GM23338 (cell line): ENCODE data around the gene MR1. TPM values are rescaled to one million over a fixed set of nuclear protein-coding genes. Genes with fewer than 3 reads are reported as not detected.

Experiments used
- ATAC-seq: fragments of 200-7000 bp; cut with Tn5 transposase; 3 replicates; pipeline ENCODE4 v1.9.1; 2020
- DNase-seq: peaks from one replicate; pipeline ENCODE4 v3.0.0-alpha.2; 2015; ENCODE audit warnings: low spot score
- H2AFZ ChIP-seq: fragments of 200-600 bp; sonication (generic); 2 replicates; pipeline ENCODE4 v1.8.0; 2016; ENCODE audit warnings: antibody characterized with exemption, mild to moderate bottlenecking, moderate library complexity
- H3F3A ChIP-seq: fragments of 200-600 bp; sonication (generic); replicated peaks from 2 replicates; pipeline ENCODE4 v1.8.0; 2017; ENCODE audit warnings: antibody characterized with exemption, mixed run types, low read depth
- H3K27ac ChIP-seq: fragments of 200-600 bp; sonication (generic); 2 replicates; pipeline ENCODE4 v1.6.1; 2016; ENCODE audit warnings: low read depth
- H3K27me3 ChIP-seq: fragments of 200-600 bp; sonication (generic); 2 replicates; pipeline ENCODE4 v1.8.0; 2016; ENCODE audit warnings: mild to moderate bottlenecking, mixed run types, moderate library complexity; ENCODE audit not compliant: insufficient read depth
- H3K36me3 ChIP-seq: fragments of 200-600 bp; sonication (generic); 2 replicates; pipeline ENCODE4 v1.8.0; 2016; ENCODE audit warnings: mild to moderate bottlenecking; ENCODE audit not compliant: insufficient read depth
- H3K4me1 ChIP-seq: fragments of 200-600 bp; sonication (generic); 2 replicates; pipeline ENCODE4 v1.8.0; 2016; ENCODE audit warnings: mild to moderate bottlenecking, moderate library complexity; ENCODE audit not compliant: insufficient read depth
- H3K4me2 ChIP-seq: fragments of 200-600 bp; sonication (generic); 2 replicates; pipeline ENCODE4 v1.7.1; 2017; ENCODE audit warnings: mixed run types
- H3K4me3 ChIP-seq: fragments of 200-600 bp; sonication (generic); 2 replicates; pipeline ENCODE4 v1.6.1; 2016; ENCODE audit warnings: mixed run types
- H3K79me2 ChIP-seq: fragments of 200-600 bp; sonication (generic); replicated peaks from 2 replicates; pipeline ENCODE4 v1.8.0; 2017; ENCODE audit warnings: mild to moderate bottlenecking; ENCODE audit not compliant: insufficient read depth
- H3K9me2 ChIP-seq: fragments of 200-600 bp; sonication (generic); 2 replicates; pipeline ENCODE4 v1.8.0; 2017; ENCODE audit not compliant: insufficient read depth
- H4K20me1 ChIP-seq: fragments of 200-600 bp; sonication (generic); replicated peaks from 2 replicates; pipeline ENCODE4 v1.8.0; 2017; ENCODE audit warnings: mild to moderate bottlenecking; ENCODE audit not compliant: insufficient read depth
- H3K27ac Mint-ChIP-seq: 2 replicates; pipeline ENCODE4 v1.8.0; 2020; ENCODE audit warnings: inconsistent platforms, mild to moderate bottlenecking, moderate library complexity, mixed read lengths
- H3K27me3 Mint-ChIP-seq: 3 replicates; pipeline ENCODE4 v1.8.0; 2022; ENCODE audit warnings: low read depth, mild to moderate bottlenecking, moderate library complexity, mixed read lengths, inconsistent platforms; ENCODE audit not compliant: insufficient read depth, poor library complexity
- H3K36me3 Mint-ChIP-seq: 3 replicates; pipeline ENCODE4 v1.8.0; 2021; ENCODE audit warnings: low read depth, mild to moderate bottlenecking, inconsistent platforms, moderate library complexity, mixed read lengths
- H3K4me1 Mint-ChIP-seq: 3 replicates; pipeline ENCODE4 v1.8.0; 2020; ENCODE audit warnings: mild to moderate bottlenecking, inconsistent platforms, mixed read lengths
- H3K4me3 Mint-ChIP-seq: 3 replicates; pipeline ENCODE4 v1.8.0; 2021; ENCODE audit warnings: moderate library complexity, mild to moderate bottlenecking, inconsistent platforms, mixed read lengths
- H3K9me3 Mint-ChIP-seq: 3 replicates; pipeline ENCODE4 v1.8.0; 2020; ENCODE audit warnings: moderate library complexity, mild to moderate bottlenecking, inconsistent platforms, mixed read lengths
- CTCF ChIP-seq, 2 experiments: fragments of 200-600 bp in 1 of 2; sonication (generic) in 1 of 2; conservative IDR thresholded peaks; 2 replicates each; pipeline versions ENCODE4 v1.5.1 to v1.6.1; 2016 to 2017; ENCODE audit warnings: antibody characterized with exemption in 2 of 2, low read depth in 2 of 2, mild to moderate bottlenecking in 2 of 2, moderate library complexity in 1 of 2
- EZH2 ChIP-seq: fragments of 200-600 bp; sonication (generic); IDR thresholded peaks from one replicate; pipeline ENCODE4 v1.8.0; 2017; ENCODE audit warnings: antibody characterized with exemption, mild to moderate bottlenecking, low read depth; ENCODE audit not compliant: unreplicated experiment
- EZH2phosphoT487 ChIP-seq: fragments of 200-600 bp; sonication (generic); IDR thresholded peaks from one replicate; pipeline ENCODE4 v1.8.1; 2018; ENCODE audit warnings: antibody characterized with exemption; ENCODE audit not compliant: unreplicated experiment
- POLR2AphosphoS5 ChIP-seq: IDR thresholded peaks from 2 replicates; pipeline ENCODE4 v1.6.1; 2016; ENCODE audit warnings: antibody characterized with exemption, low read depth
- STAT1 ChIP-seq: IDR thresholded peaks from one replicate; pipeline ENCODE4 v1.6.1; 2016; ENCODE audit warnings: antibody characterized with exemption; ENCODE audit not compliant: unreplicated experiment
- ZNF114 ChIP-seq: fragments of 250-450 bp; sonication (Bioruptor Pico); IDR thresholded peaks from 2 replicates; pipeline ENCODE4 v1.5.0; 2020; ENCODE audit warnings: mild to moderate bottlenecking, moderate library complexity
- ZNF331 ChIP-seq: fragments of 250-450 bp; sonication (Bioruptor Pico); IDR thresholded peaks from 2 replicates; pipeline ENCODE4 v1.5.0; 2020; ENCODE audit warnings: low read depth, mild to moderate bottlenecking, moderate library complexity
- ZNF462 ChIP-seq: fragments of 250-450 bp; sonication (Bioruptor Pico); IDR thresholded peaks from 2 replicates; pipeline ENCODE4 v1.5.0; 2020; ENCODE audit warnings: mild to moderate bottlenecking, moderate library complexity
- polyA plus RNA-seq: library from polyadenylated mRNA; unstranded; fragments of >200 nt; fragmentation: Nextera tagmentation; extraction: Ambion mirVana; gene quantifications from 2 replicates; pipeline ENCODE4 v1.2.1, GENCODE V29; 2016
- total RNA-seq: library from RNA; depleted of rRNA; stranded (reverse); fragments of >200 nt; shearing (Covaris generic); gene quantifications from 2 replicates; pipeline ENCODE4 v1.2.3, GENCODE V29; 2014

The MR1 gene
- total and polyA plus RNA-seq, 2 experiments from 2014 or later = 0.18 TPM; not detected in 1

GRCh38 chr1:181073638-181074037 lies 39.9 kb downstream of the MR1 start:
- Mint-ChIP-seq H3K9me3 (peaks cover 2% of the 10 kb centered on the region; the same call in 2 of the 3 replicates), H3K36me3 (no peaks in the 10 kb centered on the region), H3K27me3 (peaks cover 2% of the 10 kb centered on the region), H3K4me3 (no peak overlapping the region), H3K27ac (no peak overlapping the region), H3K4me1 (peaks cover 19% of the 10 kb centered on the region)
- H3K36me3 ChIP-seq = no peaks in the 10 kb centered on the region
- no peak overlapping the region for H3K4me2 ChIP-seq
- H4K20me1 ChIP-seq = no peaks in the 10 kb centered on the region
- no peak overlapping the region for H3K4me3 ChIP-seq
- no peak for TF ChIP-seq POLR2AphosphoS5
- no peak for TF ChIP-seq EZH2
- TF ChIP-seq STAT1 = no peak
- no peaks in the 10 kb centered on the region for H3F3A ChIP-seq
- H3K27me3 ChIP-seq = no peaks in the 10 kb centered on the region
- H2AFZ ChIP-seq = peak overlapping the region; percentile 56; the same call in 1 of the 2 replicates
- no peak overlapping the region for H3K27ac ChIP-seq
- peaks cover 7% of the 10 kb centered on the region; the same call in 1 of the 2 replicates for H3K9me2 ChIP-seq
- H3K79me2 ChIP-seq = no peaks in the 10 kb centered on the region
- DNase-seq (no peak), ATAC-seq (no peak)
- peaks cover 19% of the 10 kb centered on the region for H3K4me1 ChIP-seq

GRCh38 chr1:181075766-181076350 lies 42.1 kb downstream of the MR1 start:
- no peak overlapping the region for H3K4me3 ChIP-seq
- no peak overlapping the region for H3K27ac ChIP-seq
- Mint-ChIP-seq H3K36me3 (no peaks in the 10 kb centered on the region), H3K9me3 (peaks cover 2% of the 10 kb centered on the region; the same call in 2 of the 3 replicates), H3K27ac (no peak overlapping the region; the same call in 1 of the 2 replicates), H3K4me3 (no peak overlapping the region), H3K4me1 (peaks cover 19% of the 10 kb centered on the region), H3K27me3 (peaks cover 2% of the 10 kb centered on the region)
- DNase-seq (no peak), ATAC-seq (no peak)
- H4K20me1 ChIP-seq = no peaks in the 10 kb centered on the region
- H3K4me1 ChIP-seq = peaks cover 19% of the 10 kb centered on the region
- H3K79me2 ChIP-seq = no peaks in the 10 kb centered on the region
- H3K36me3 ChIP-seq = no peaks in the 10 kb centered on the region
- H2AFZ ChIP-seq = peak overlapping the region; percentile 84
- no peaks in the 10 kb centered on the region for H3F3A ChIP-seq
- no peaks in the 10 kb centered on the region for H3K27me3 ChIP-seq
- H3K4me2 ChIP-seq = 0 out of 2 replicates have a peak overlapping the region, but pooled peaks have one; percentile 4
- H3K9me2 ChIP-seq = peaks cover 7% of the 10 kb centered on the region; the same call in 1 of the 2 replicates
- no peak for TF ChIP-seq POLR2AphosphoS5
- no peak for TF ChIP-seq ZNF331
- TF ChIP-seq EZH2 = no peak
- TF ChIP-seq ZNF462 (CRISPR knock-in tag) = no peak
- TF ChIP-seq ZNF114 (CRISPR knock-in tag) = no peak
- TF ChIP-seq EZH2phosphoT487 = no peak
- TF ChIP-seq CTCF (conservative IDR thresholded peaks at IDR 0.05; ENCODE audit: low read depth in 2 of 2) = no peak
